ENCODE measurements around the gene ORC6. TPM values are rescaled to one million over a fixed set of nuclear protein-coding genes. Genes with fewer than 3 reads are reported as not detected.

Gene ORC6
- total and polyA plus RNA-seq, 8 donors = 0.58 to 8.3 (median 3.8) TPM; not detected in 1

DNA sequence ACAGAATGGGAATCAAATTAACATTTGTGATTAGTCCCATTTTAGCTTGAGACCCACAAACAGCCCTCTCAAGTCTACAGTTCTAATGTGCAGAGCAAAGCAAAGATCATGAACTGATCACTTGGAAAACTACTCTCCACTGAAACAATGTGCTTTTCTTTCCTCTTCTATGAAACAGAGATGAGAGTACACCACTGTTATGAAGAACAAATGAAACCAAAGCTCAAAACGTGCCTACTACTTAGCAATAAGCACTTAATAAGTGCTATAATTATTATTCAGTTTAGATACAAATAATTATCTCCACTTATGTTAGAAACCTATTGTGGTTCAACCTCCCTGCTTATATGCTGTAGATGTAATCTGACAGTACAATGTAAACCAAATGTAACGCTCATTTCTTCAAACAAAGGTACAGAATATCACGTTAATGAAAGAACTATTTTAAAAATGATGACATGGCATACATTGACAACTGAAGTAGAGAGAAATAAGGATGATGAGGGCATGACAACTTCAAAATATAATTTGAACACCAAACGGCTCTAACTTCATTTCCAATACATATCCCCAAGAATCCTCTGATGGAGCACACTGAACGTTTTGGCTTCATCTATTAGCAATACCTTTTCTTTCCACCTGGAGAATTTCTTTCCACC lies 2.5 kb upstream of the ORC6 start:
- 22 to 39% (median 31%) methylated on average over 5 of the region's 5 CpGs for WGBS, 5 donors
- H3K9me3 ChIP-seq = no peaks in the 10 kb centered on the region
- H3K4me1 ChIP-seq = peaks cover 51 to 84% (median 67%) of the 10 kb centered on the region in 4 donors
- H3K27ac ChIP-seq = peak overlapping the region in 1 of 5 donors; percentile 95
- intact Hi-C loops (cut with DNase I; ENCODE audit: low total_unique reads) = no loop called here
- no peak for DNase-seq
- no peaks in the 10 kb centered on the region for H3K27me3 ChIP-seq
- peak overlapping the region in 3 of 4 donors; percentile 93 to 94 (median 94) for H3K4me3 ChIP-seq
- no peaks in the 10 kb centered on the region for H3K36me3 ChIP-seq
- TF ChIP-seq POLR2A (IDR thresholded peaks at IDR 0.05) = no peak
- TF ChIP-seq POLR2AphosphoS5 (IDR thresholded peaks at IDR 0.05) = no peak
- TF ChIP-seq, protein P1, sequence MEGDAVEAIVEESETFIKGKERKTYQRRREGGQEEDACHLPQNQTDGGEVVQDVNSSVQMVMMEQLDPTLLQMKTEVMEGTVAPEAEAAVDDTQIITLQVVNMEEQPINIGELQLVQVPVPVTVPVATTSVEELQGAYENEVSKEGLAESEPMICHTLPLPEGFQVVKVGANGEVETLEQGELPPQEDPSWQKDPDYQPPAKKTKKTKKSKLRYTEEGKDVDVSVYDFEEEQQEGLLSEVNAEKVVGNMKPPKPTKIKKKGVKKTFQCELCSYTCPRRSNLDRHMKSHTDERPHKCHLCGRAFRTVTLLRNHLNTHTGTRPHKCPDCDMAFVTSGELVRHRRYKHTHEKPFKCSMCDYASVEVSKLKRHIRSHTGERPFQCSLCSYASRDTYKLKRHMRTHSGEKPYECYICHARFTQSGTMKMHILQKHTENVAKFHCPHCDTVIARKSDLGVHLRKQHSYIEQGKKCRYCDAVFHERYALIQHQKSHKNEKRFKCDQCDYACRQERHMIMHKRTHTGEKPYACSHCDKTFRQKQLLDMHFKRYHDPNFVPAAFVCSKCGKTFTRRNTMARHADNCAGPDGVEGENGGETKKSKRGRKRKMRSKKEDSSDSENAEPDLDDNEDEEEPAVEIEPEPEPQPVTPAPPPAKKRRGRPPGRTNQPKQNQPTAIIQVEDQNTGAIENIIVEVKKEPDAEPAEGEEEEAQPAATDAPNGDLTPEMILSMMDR (IDR thresholded peaks at IDR 0.05) = no peak
- TF ChIP-seq EP300 (IDR thresholded peaks at IDR 0.05) = no peak

DNA sequence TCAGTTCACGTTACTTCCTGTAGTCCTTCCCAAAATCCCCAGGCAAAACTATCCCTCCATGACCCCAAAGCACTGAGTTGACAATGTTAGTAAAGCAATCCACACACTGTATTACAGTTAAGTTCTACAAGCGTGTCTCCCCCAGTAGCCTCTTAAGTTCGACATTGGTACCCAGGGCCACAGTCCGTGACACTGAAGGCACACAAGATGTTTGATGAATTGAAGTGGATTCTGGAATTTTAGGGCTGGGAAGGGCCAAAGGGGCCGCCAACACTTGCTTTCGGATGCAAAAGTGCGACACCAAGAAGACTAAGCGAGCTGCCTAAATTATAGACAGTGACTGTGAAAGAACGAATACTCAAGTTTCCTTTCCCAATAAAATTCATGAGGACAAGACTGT lies 2.0 kb upstream of the ORC6 start:
- Histone ChIP-seq H3K4me3 (peak overlapping the region; percentile 87 to 94 (median 94)), H3K27ac (peak overlapping the region in 3 of 5 donors; percentile 93 to 96 (median 95)), H3K4me1 (peaks cover 46 to 78% (median 65%) of the 10 kb centered on the region in 4 donors), H3K27me3 (no peaks in the 10 kb centered on the region), H3K9me3 (no peaks in the 10 kb centered on the region), H3K36me3 (no peaks in the 10 kb centered on the region)
- peak in 1 of 2 donors; percentile 3 for DNase-seq
- TF ChIP-seq POLR2AphosphoS5 (IDR thresholded peaks at IDR 0.05) = no peak
- TF ChIP-seq, protein P1 (IDR thresholded peaks at IDR 0.05) = peak in 1 of 7 experiments; percentile 7
- WGBS, 5 donors = 49 to 67% (median 57%) methylated on average over 9 of the region's 9 CpGs
- intact Hi-C loops (cut with DNase I; ENCODE audit: low total_unique reads) = no loop called here

DNA sequence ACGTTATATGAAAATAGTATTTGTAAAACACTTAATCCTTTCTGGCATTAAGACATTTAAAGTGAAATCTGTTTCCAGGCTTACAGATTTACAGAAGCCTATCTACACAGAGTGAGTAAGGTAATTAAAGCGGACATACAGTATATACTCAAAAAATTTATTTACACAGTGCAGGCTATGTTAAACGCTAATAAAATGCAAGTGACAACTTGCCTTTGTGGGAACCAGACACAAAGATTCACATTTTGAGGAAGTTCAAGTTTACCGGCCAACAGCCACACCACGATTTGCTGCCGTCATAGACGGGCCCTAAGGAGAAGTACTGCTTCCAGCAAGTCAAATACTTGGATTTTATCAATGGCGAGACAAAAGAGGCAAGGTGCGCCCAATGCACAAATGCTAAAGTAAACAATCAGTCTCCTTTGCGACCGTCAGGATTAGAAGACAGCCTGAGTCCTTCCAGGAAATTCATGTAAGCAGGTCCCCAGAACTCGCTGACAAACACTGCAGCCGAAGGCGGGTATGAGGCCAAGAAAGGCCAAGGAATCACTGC lies 1.3 kb upstream of the ORC6 start:
- DNase-seq = peak; percentile 64 to 80
- WGBS, 5 donors = 1 to 4% (median 3%) methylated on average over 11 to 14 of the region's 14 CpGs
- peak overlapping the region; percentile 87 to 94 (median 94) for H3K4me3 ChIP-seq
- no peaks in the 10 kb centered on the region for H3K36me3 ChIP-seq
- peak in 2 of 3 donors; percentile 54 to 70 for TF ChIP-seq POLR2AphosphoS5 (IDR thresholded peaks at IDR 0.05)
- TF ChIP-seq EP300 (IDR thresholded peaks at IDR 0.05) = no peak
- TF ChIP-seq, protein P1 (IDR thresholded peaks at IDR 0.05) = peak in 1 of 7 experiments; percentile 7
- no peak for TF ChIP-seq POLR2A (IDR thresholded peaks at IDR 0.05)
- peaks cover 42 to 71% (median 59%) of the 10 kb centered on the region in 4 donors for H3K4me1 ChIP-seq
- no peaks in the 10 kb centered on the region for H3K9me3 ChIP-seq
- intact Hi-C loops (cut with DNase I; ENCODE audit: low total_unique reads) = no loop called here
- no peaks in the 10 kb centered on the region for H3K27me3 ChIP-seq
- peak overlapping the region; percentile 88 to 96 (median 93) for H3K27ac ChIP-seq

DNA sequence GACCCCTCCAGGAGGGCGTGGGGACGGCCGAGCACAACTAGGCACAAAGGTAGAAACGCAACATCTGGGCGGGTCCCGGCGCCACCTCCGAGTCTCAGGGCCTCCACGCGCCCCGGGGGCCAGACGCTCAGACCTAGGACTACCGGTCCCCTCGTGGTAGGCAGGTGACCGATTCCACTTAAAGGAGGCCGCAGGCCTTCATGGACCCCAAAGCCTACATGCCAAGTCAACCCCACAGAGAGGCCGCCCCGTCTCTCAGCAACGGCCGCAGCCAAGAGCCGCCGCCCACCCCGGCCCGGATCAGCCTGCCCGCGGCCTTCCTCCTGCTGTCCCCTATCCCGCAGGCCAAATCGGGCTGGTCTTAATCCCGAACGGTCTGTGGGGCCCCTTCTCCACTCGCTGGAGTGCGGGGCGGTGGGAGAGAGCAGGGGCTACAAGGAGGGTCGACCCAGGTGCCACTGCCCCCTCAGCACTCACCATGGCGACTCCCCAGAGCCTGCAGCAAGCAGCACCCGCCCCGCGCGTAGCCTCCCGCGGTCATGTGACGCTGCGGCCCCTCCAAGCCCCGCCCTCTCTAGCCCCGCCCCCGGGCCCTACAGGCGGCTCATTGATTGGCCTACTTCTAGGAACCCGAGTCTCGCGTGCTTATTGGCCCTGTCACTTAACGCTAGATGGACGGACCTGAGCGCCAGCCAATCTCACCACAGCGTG lies 650 bp upstream of the ORC6 start, which contains the start of gene VPS35:
Gene VPS35, minus strand, starts transcription at position 525 of the 711 bp plus-strand sequence. Its CDS starts 45 bp downstream, at position 480.
- Histone ChIP-seq H3K27ac (peak within 1 kb of the TSS; percentile 88 to 96 (median 93)), H3K4me1 (peaks cover 42 to 65% (median 53%) of the 10 kb centered on the region in 4 donors), H3K36me3 (no peaks in the 10 kb centered on the region), H3K27me3 (no peaks in the 10 kb centered on the region), H3K9me3 (no peaks in the 10 kb centered on the region), H3K4me3 (peak within 1 kb of the TSS; percentile 87 to 94 (median 94))
- TF ChIP-seq POLR2AphosphoS5 (IDR thresholded peaks at IDR 0.05) = peak in 2 of 3 donors; percentile 87
- no peak for TF ChIP-seq EP300 (IDR thresholded peaks at IDR 0.05)
- TF ChIP-seq POLR2A (IDR thresholded peaks at IDR 0.05) = peak in 1 of 4 donors; percentile 61
- TF ChIP-seq, protein P1 (IDR thresholded peaks at IDR 0.05) = no peak
- intact Hi-C loops (cut with DNase I; ENCODE audit: low total_unique reads) = no loop called here
- 0 to 1% (median 0%) methylated on average over 32 to 54 of the region's 54 CpGs for WGBS, 5 donors
- peak; percentile 100 for DNase-seq

Measured in stomach (tissue), 9 donors.